ENCODE data around the gene ZNF841. TPM values are rescaled to one million over a fixed set of nuclear protein-coding genes. Genes with fewer than 3 reads are reported as not detected.

ZNF841 gene
- total RNA-seq, result 31.5 and 40.3 TPM in 2 replicates

GRCh38 chr19:52095172-52096014, at the start of gene ZNF841:
ZNF841 (minus strand) TSS chr19:52095765; CDS start chr19:52084801, 10,964 bp downstream.

DNA sequence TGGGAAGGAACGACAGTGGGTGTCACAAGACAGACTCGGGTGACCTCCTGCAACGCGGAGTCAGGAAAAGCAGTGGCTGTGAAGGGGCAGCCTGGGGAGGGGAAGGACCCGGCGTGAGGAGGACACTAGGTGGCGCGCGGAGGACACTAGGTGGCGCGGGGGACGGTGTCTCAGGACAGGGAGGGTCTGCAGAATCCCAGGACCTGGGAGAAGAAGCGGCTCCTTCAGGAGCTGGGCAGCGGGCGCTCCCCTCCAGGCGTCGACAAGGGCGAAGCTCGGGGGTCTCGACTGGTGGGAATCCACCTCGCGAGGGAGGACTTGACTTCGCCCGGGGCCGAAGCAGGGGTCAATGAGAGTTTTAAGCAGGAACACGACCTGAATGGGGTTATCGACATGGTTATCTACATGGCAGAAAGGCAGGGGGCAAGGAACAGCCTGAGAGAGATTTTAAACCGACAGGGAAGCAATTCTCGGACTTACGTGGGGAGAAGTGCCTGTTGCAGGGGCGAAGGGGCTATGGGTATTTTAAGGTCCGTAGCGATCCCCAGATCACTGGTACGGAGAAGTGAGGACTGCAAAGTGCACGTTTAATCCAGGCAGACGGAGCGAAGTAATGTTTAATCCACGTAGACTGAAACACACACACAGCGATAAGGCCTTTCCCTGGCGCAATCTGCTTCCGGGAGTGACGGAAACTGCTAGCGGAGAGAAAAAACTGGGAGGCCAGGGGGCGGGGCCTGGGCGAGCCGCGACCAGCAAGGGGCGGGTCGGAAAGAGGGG, 43.9 kb upstream of the ZNF841 start, which contains the start of gene ZNF616:
TSS of gene ZNF616 (minus strand) at position 687 of the 780 bp plus-strand sequence. CDS start 9,426 bp downstream, outside the sequence.

GRCh38 chr19:52048555-52049501, 46.7 kb downstream of the ZNF841 start, which contains the start of gene ZNF432:
ZNF432 (minus strand) TSS chr19:52048838; CDS start chr19:52046868, 1,970 bp downstream.

GRCh38 chr19:52028027-52028779, 67.4 kb downstream of the ZNF841 start, which contains the start of gene ZNF614:
ZNF614 (minus strand) TSS chr19:52028379; CDS start chr19:52025745, 2,634 bp downstream.

Other genes with a start within 250 kb of the ZNF841 start
- 9.1 and 14.0 TPM in 2 replicates for gene ZNF577, start 207.8 kb downstream of the ZNF841 start, total RNA-seq
- 8.9 and 9.7 TPM in 2 replicates for gene ZNF649, start 190.7 kb downstream of the ZNF841 start, total RNA-seq
- 8.0 and 8.4 TPM in 2 replicates for gene ZNF613, start 168.3 kb downstream of the ZNF841 start, total RNA-seq
- 7.7 and 8.3 TPM in 2 replicates for gene ZNF350, start 108.9 kb downstream of the ZNF841 start, total RNA-seq
- gene ZNF615, start 87.6 kb downstream of the ZNF841 start, total RNA-seq, result 12.5 and 13.3 TPM in 2 replicates
- 10.1 and 11.5 TPM in 2 replicates for gene ZNF614, start 67.4 kb downstream of the ZNF841 start, total RNA-seq
- gene ZNF432, start 46.9 kb downstream of the ZNF841 start, total RNA-seq, result 14.0 and 21.8 TPM in 2 replicates
- 17.9 and 18.1 TPM in 2 replicates for gene ZNF616, start 44.2 kb upstream of the ZNF841 start, total RNA-seq
- gene ZNF836, start 75.9 kb upstream of the ZNF841 start, total RNA-seq, result 4.7 and 5.6 TPM in 2 replicates
- 85.8 and 266 TPM in 2 replicates for gene PPP2R1A, start 94.3 kb upstream of the ZNF841 start, total RNA-seq
- gene ZNF766, start 173.8 kb upstream of the ZNF841 start, total RNA-seq, result 11.6 and 20.6 TPM in 2 replicates
- 2.7 and 4.1 TPM in 2 replicates for gene ZNF480, start 201.4 kb upstream of the ZNF841 start, total RNA-seq
- 3.3 and 4.5 TPM in 2 replicates for gene ZNF610, start 240.5 kb upstream of the ZNF841 start, total RNA-seq